HepG2 (cell line): ENCODE measurements around the gene CBFA2T2. TPM values are rescaled to one million over a fixed set of nuclear protein-coding genes. Genes with fewer than 3 reads are reported as not detected.

Experiments
- AGO2 ChIP-seq: fragments of 200-400 bp; formaldehyde crosslinking; optimal IDR thresholded peaks from 2 replicates; pipeline ENCODE3; 2017; ENCODE audit warnings: mild to moderate bottlenecking, low read depth, low read length, moderate library complexity
- CTCF ChIP-seq: sonication (generic); formaldehyde crosslinking; IDR thresholded peaks from 2 replicates; pipeline ENCODE4 v1.5.0; 2020; ENCODE audit warnings: mild to moderate bottlenecking, missing genetic modification reagents, moderate library complexity
- FOXJ3 ChIP-seq: sonication (generic); formaldehyde crosslinking; IDR thresholded peaks from 2 replicates; pipeline ENCODE4 v1.4.0; 2020; ENCODE audit warnings: missing genetic modification reagents, mild to moderate bottlenecking, borderline replicate concordance
- POLR2AphosphoS5 ChIP-seq: IDR thresholded peaks from 2 replicates; pipeline ENCODE4 v1.6.1; 2012; ENCODE audit warnings: low read depth, low read length
- SNRNP70 ChIP-seq: fragments of 200-400 bp; formaldehyde crosslinking; IDR thresholded peaks from 2 replicates; pipeline ENCODE4 v1.6.1; 2017; ENCODE audit warnings: mild to moderate bottlenecking, low read depth, low read length, moderate library complexity
- SP1 ChIP-seq, 2 experiments: fragments of 450-650 bp in 1 of 2; sonication (generic) in 1 of 2; formaldehyde crosslinking in 1 of 2; IDR thresholded peaks; 2 replicates each; pipeline versions ENCODE4 v1.4.0 to v1.6.1; 2016 to 2020; ENCODE audit warnings: missing genetic modification reagents in 1 of 2
- STAT5B ChIP-seq: sonication (generic); formaldehyde crosslinking; IDR thresholded peaks from 2 replicates; pipeline ENCODE4 v1.4.0; 2020; ENCODE audit warnings: missing genetic modification reagents
- ZC3H4 ChIP-seq: sonication (generic); formaldehyde crosslinking; IDR thresholded peaks from 2 replicates; pipeline ENCODE4 v1.4.0; 2020; ENCODE audit warnings: missing genetic modification reagents, borderline replicate concordance
- ZKSCAN8 ChIP-seq: IDR thresholded peaks from 2 replicates; pipeline ENCODE4 v1.6.1; 2016; ENCODE audit warnings: borderline replicate concordance, missing genetic modification reagents, missing compliant biosample characterization
- ZNF572 ChIP-seq: sonication (generic); formaldehyde crosslinking; IDR thresholded peaks from 2 replicates; pipeline ENCODE4 v1.5.1; 2020; ENCODE audit warnings: mild to moderate bottlenecking, missing genetic modification reagents
- polyA plus RNA-seq, 8 experiments: library from polyadenylated mRNA; depleted of rRNA in 3 of 8; stranded (reverse) in 7 of 8; unstranded in 1 of 8; fragments of >200 nt; fragmentation: Illumina TruSeq in 4 of 8; extraction: Trizol in 4 of 8; gene quantifications; 2 replicates each; pipeline versions ENCODE4 v1.2.1 to v1.2.3, GENCODE V29; 2011 to 2016; ENCODE audit warnings: low read depth in 4 of 8, missing spikeins in 1 of 8, mixed read lengths in 1 of 8; ENCODE audit not compliant: insufficient read depth in 1 of 8
- total RNA-seq, 5 experiments: library from RNA; depleted of rRNA; stranded (reverse); fragments of >200 nt; fragmentation: Illumina TruSeq; extraction: Trizol; gene quantifications; 2 replicates each; pipeline ENCODE4 v1.2.3, GENCODE V29; 2016; ENCODE audit warnings: low read depth in 1 of 5
- TF ChIP-seq, protein P1 (sequence below), 2 experiments: sonication (generic) in 1 of 2; formaldehyde crosslinking in 1 of 2; IDR thresholded peaks; 2 replicates each; pipeline versions ENCODE4 v1.4.0 to v1.6.1; 2016 to 2020; ENCODE audit warnings: borderline replicate concordance in 1 of 2, low read depth in 1 of 2, mild to moderate bottlenecking in 1 of 2, missing genetic modification reagents in 1 of 2

The CBFA2T2 gene
- total and polyA plus RNA-seq, 2 of the 13 experiments (the other 11 are each of a cell fraction or from before 2014, with no cell fraction given), result 6.3 to 21.2 TPM

GRCh38 chr20:33654680-33655161 lies 164.8 kb downstream of the CBFA2T2 start (continued):
- TF ChIP-seq, protein P1, sequence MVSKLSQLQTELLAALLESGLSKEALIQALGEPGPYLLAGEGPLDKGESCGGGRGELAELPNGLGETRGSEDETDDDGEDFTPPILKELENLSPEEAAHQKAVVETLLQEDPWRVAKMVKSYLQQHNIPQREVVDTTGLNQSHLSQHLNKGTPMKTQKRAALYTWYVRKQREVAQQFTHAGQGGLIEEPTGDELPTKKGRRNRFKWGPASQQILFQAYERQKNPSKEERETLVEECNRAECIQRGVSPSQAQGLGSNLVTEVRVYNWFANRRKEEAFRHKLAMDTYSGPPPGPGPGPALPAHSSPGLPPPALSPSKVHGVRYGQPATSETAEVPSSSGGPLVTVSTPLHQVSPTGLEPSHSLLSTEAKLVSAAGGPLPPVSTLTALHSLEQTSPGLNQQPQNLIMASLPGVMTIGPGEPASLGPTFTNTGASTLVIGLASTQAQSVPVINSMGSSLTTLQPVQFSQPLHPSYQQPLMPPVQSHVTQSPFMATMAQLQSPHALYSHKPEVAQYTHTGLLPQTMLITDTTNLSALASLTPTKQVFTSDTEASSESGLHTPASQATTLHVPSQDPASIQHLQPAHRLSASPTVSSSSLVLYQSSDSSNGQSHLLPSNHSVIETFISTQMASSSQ (IDR thresholded peaks at IDR 0.05; ENCODE audit: low read depth), result no peak
- TF ChIP-seq, protein P1 (CRISPR knock-in tag; IDR thresholded peaks at IDR 0.05; ENCODE audit: borderline replicate concordance), result 0 out of 2 replicates have a peak, but pooled peaks have one; percentile 13
- no peak for TF ChIP-seq ZC3H4 (CRISPR knock-in tag)
- TF ChIP-seq ZNF572 (CRISPR knock-in tag), result no peak
- no peak for TF ChIP-seq SNRNP70
- TF ChIP-seq AGO2, result peak; percentile 93
- 0 out of 2 replicates have a peak, but pooled peaks have one; percentile 5 for TF ChIP-seq CTCF (CRISPR knock-in tag)
- peak; percentile 24; the same call in 1 of the 2 replicates for TF ChIP-seq POLR2AphosphoS5
- no peak for TF ChIP-seq ZKSCAN8 (CRISPR knock-in tag)
- no peak for TF ChIP-seq STAT5B (CRISPR knock-in tag)
- no peak for TF ChIP-seq SP1 (IDR thresholded peaks at IDR 0.05)
- TF ChIP-seq SP1 (CRISPR knock-in tag; IDR thresholded peaks at IDR 0.05), result no peak
- TF ChIP-seq FOXJ3 (CRISPR knock-in tag), result no peak
